NCI-H2029 treated with DMSO at 0.1 percent for 48 hours (cell line): ENCODE results near the gene CLEC17A.

Experiments
- DNase-seq: peaks from one replicate; lab custom pipeline; 2025; lab: John Stamatoyannopoulos, UW

The CLEC17A gene

DNA sequence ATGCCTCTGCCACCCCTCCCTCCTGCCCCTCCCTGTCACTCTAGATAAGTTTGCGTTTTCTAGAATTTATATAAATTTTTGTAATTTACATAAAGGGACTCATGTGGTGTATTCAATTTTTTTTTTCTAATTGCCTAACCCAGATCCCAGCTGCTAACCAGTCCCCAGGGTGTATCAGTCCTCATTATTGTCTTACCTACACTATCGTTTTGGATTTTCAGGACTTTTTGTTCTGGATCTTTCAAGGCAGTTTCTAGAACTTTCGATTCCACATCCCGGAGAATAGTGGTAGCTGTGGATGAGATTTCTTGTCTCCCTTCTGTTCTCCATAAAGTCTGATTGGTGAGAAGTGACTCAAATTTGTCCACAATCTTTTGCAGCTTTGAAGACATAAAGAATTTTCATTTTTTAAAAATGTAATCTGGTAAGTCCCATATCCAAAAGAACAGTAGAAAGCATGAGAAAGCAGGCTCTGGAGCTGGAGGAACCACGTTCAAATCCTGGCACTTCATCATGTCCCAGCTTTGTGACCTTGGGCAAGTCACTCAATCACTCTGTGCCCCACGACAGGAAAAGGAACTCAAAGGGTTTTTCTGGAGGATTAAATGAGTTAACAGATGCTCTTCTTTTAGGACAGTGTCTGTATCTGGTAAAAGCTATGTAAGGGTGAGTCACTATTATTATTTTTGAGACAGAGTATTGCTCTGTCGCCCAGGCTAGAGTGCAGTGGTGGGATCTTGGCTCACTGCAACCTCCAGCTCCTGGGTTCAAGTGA, 72.1 kb downstream of the CLEC17A start:
- DNase-seq = no peak

DNA sequence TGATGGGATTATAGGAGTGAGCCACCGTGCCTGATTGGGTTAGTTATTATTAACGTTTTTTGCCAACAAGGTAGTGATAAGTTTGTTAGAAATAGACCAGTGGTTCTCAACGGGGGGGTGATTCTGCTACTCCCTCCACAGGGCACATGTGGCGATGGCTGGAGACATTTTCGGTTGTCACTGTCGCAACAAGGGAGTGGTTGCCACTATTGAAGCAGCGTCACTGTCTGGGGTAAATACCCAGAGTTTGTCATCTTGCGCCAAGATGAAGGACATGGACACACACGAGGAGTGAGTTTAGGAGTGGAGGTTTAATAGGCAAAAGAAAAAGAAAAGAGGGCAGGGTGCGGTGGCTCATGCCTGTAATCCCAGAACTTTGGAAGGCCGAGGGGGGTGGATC, 72.8 kb downstream of the CLEC17A start:
- DNase-seq = no peak

DNA sequence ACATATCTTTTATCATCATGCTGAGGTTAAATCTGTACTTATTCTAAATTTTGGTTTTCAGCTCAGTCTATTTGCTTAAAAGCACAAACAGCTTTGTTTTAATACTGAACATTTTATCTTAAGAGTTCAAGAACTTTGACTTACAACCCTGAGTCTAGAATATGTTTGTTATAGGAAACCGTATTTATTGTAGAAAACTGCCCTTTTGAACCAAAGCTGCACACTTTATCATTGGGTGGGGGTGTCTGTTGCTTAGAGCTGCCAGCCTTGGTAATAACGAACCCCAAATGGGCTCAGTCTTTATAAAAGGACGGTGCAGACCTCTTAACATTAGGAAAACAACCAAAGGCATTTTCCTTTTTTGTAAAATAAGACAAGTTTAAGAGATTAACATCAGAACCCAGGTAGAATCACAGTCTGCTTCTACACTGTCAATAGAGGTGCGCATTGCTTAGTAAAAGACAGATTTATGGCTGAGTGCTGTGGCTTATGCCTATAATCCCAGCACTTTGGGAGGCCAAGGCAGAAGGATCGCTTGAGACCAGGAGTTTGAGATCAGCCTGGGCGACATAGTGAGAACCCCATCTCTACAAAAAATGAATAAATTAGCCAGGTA, 77.1 kb downstream of the CLEC17A start:
- no peak for DNase-seq

DNA sequence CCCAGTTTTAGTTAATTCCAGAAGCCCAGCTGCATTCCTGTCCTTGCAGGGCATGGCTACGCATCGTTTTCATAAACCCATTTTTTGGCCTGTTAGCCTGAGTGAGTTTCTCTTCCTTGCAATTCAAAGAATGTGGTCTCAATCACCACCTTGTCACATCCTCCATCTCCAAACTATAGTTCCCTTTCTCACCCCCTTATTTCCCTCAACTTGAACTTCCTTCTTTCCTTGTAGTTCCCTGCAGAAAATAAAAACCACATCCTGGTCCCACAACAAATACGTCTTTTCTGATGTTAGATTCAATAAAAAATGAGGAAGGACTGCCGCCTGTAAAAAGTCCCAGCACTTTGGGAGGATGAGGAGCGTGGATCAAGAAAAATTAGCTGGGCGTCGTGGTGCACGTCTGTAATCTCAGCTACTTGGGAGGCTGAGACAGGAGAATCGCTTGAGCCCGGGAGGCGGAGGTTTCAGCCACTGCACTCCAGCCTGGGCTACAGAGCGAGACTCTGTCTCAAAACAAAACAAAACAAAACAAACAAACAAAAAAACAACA, 78.6 kb downstream of the CLEC17A start:
- no peak for DNase-seq
